H1 (cell line): ENCODE results near the gene IQGAP3. TPM values are rescaled to one million over a fixed set of nuclear protein-coding genes. Genes with fewer than 3 reads are reported as not detected.

Experiments used
- CTCF ChIA-PET: fragments of 300-600 bp; sonication (Branson Sonifier 250); formaldehyde crosslinking; loops from one replicate; lab custom pipeline; 2021; ENCODE audit not compliant: partially characterized antibody; lab: Charles Lee
- POLR2A ChIA-PET: fragments of 300-600 bp; sonication (Branson Sonifier 250); formaldehyde crosslinking; loops from one replicate; lab custom pipeline; 2021; ENCODE audit warnings: inconsistent platforms; ENCODE audit not compliant: partially characterized antibody; lab: Charles Lee
- DNase-seq, 2 experiments: peaks; one replicate each; pipeline versions ENCODE4 v3.0.0 to v3.0.0-alpha.2; 2010 to 2022; ENCODE audit warnings: low spot score in 2 of 2, low read depth in 1 of 2, mixed read lengths in 1 of 2
- FAIRE-seq: peaks from 2 replicates; lab custom pipeline; 2011; peaks lifted over from hg19 to GRCh38; lab: Jason Lieb, UNC
- H2AFZ ChIP-seq: 2 replicates; pipeline ENCODE4 v1.8.1; 2012; ENCODE audit warnings: low read length, inconsistent platforms
- H2AK5ac ChIP-seq: 2 replicates; pipeline ENCODE4 v1.6.1; 2013; ENCODE audit warnings: low read depth, low read length
- H2BK120ac ChIP-seq: replicated peaks from 2 replicates; pipeline ENCODE3; 2013; ENCODE audit warnings: low read depth, low read length, inconsistent platforms
- H2BK12ac ChIP-seq: 2 replicates; pipeline ENCODE4 v1.6.1; 2013; ENCODE audit warnings: low read depth, low read length
- H2BK15ac ChIP-seq: 2 replicates; pipeline ENCODE4 v1.6.1; 2013; ENCODE audit warnings: low read length
- H2BK20ac ChIP-seq: 2 replicates; pipeline ENCODE4 v1.6.1; 2013; ENCODE audit warnings: low read length
- H2BK5ac ChIP-seq: 2 replicates; pipeline ENCODE4 v1.6.1; 2013; ENCODE audit warnings: low read depth, low read length
- H3K14ac ChIP-seq: 2 replicates; pipeline ENCODE4 v1.6.1; 2013; ENCODE audit warnings: inconsistent platforms; ENCODE audit not compliant: insufficient read length
- H3K18ac ChIP-seq: 2 replicates; pipeline ENCODE4 v1.6.1; 2013; ENCODE audit warnings: low read length; ENCODE audit errors: extremely low read depth
- H3K23ac ChIP-seq: 2 replicates; pipeline ENCODE4 v1.6.1; 2013; ENCODE audit warnings: inconsistent platforms; ENCODE audit not compliant: insufficient read length
- H3K23me2 ChIP-seq: 2 replicates; pipeline ENCODE4 v1.6.1; 2013; ENCODE audit warnings: low read depth, low read length
- H3K27ac ChIP-seq: 2 replicates; pipeline ENCODE4 v1.6.1; 2011; ENCODE audit warnings: low read depth, low read length, inconsistent platforms
- H3K27me3 ChIP-seq, 4 experiments: replicated peaks in 1 of 4; 1 replicate in 1 of 4; 2 replicates in 3 of 4; pipeline versions ENCODE4 v1.6.1 to v1.8.1; 2011 to 2013; ENCODE audit warnings: low read length in 3 of 4, mild to moderate bottlenecking in 3 of 4, inconsistent platforms in 2 of 4, mixed read lengths in 2 of 4, moderate library complexity in 1 of 4; ENCODE audit not compliant: control insufficient read depth in 3 of 4, insufficient read depth in 3 of 4; ENCODE audit errors: extremely low read depth in 1 of 4
- H3K36me3 ChIP-seq, 4 experiments: 2 replicates each; pipeline versions ENCODE4 v1.6.1 to v1.8.1; 2011 to 2013; ENCODE audit warnings: mild to moderate bottlenecking in 4 of 4, low read length in 3 of 4, moderate library complexity in 2 of 4, control low read depth in 1 of 4, inconsistent platforms in 1 of 4; ENCODE audit not compliant: insufficient read depth in 4 of 4, control insufficient read depth in 2 of 4
- H3K4ac ChIP-seq: replicated peaks from 2 replicates; pipeline ENCODE3; 2013; ENCODE audit warnings: low read length, low read depth, mixed read lengths, inconsistent platforms; ENCODE audit not compliant: insufficient read length
- H3K4me1 ChIP-seq, 4 experiments: replicated peaks in 1 of 4; 1 replicate in 1 of 4; 2 replicates in 3 of 4; pipeline versions ENCODE4 v1.6.1 to v1.8.1; 2011 to 2013; ENCODE audit warnings: low read length in 3 of 4, inconsistent platforms in 2 of 4, mixed read lengths in 1 of 4; ENCODE audit not compliant: insufficient read depth in 4 of 4, control insufficient read depth in 3 of 4
- H3K4me2 ChIP-seq, 2 experiments: 2 replicates each; pipeline versions ENCODE4 v1.6.1 to v1.8.1; 2011 to 2013; ENCODE audit warnings: low read depth in 2 of 2, low read length in 2 of 2, control low read depth in 1 of 2, inconsistent platforms in 1 of 2, mild to moderate bottlenecking in 1 of 2; ENCODE audit not compliant: insufficient read depth in 1 of 2
- H3K4me3 ChIP-seq, 4 experiments: fragments of 200-600, 300-600 bp in 1 of 4; sonication (generic), shearing (Covaris generic), sonication (Bioruptor Twin) in 1 of 4; 2 replicates each; pipeline versions ENCODE4 v1.5.1 to v1.8.1; 2011 to 2016; ENCODE audit warnings: low read length in 4 of 4, low read depth in 3 of 4, control low read depth in 2 of 4, inconsistent platforms in 2 of 4, mild to moderate bottlenecking in 2 of 4, mixed read lengths in 1 of 4, moderate library complexity in 1 of 4; ENCODE audit not compliant: insufficient read depth in 2 of 4; ENCODE audit errors: extremely low read depth in 1 of 4
- H3K56ac ChIP-seq: replicated peaks from 2 replicates; pipeline ENCODE3; 2013; ENCODE audit warnings: low read depth, mild to moderate bottlenecking, mixed read lengths, low read length, inconsistent platforms; ENCODE audit not compliant: insufficient read length
- H3K79me1 ChIP-seq: 2 replicates; pipeline ENCODE4 v1.6.1; 2013; ENCODE audit warnings: low read depth, low read length, control low read depth
- H3K79me2 ChIP-seq, 2 experiments: 2 replicates each; pipeline versions ENCODE4 v1.6.1 to v1.8.1; 2012 to 2013; ENCODE audit warnings: low read length in 2 of 2, mild to moderate bottlenecking in 2 of 2, inconsistent platforms in 1 of 2; ENCODE audit not compliant: insufficient read depth in 2 of 2, control insufficient read depth in 1 of 2
- H3K9ac ChIP-seq, 4 experiments: replicated peaks in 1 of 4; 1 replicate in 1 of 4; 2 replicates in 3 of 4; pipeline versions ENCODE4 v1.6.1 to v1.8.1; 2011 to 2013; ENCODE audit warnings: low read depth in 3 of 4, low read length in 3 of 4, control low read depth in 2 of 4, mild to moderate bottlenecking in 2 of 4, moderate library complexity in 2 of 4, inconsistent platforms in 1 of 4; ENCODE audit errors: extremely low read depth in 1 of 4
- H3K9me3 ChIP-seq, 2 experiments: 2 replicates each; pipeline versions ENCODE4 v1.6.1 to v1.8.1; 2012 to 2013; ENCODE audit warnings: mild to moderate bottlenecking in 2 of 2, moderate library complexity in 2 of 2, control low read depth in 1 of 2, inconsistent platforms in 1 of 2, low read depth in 1 of 2, low read length in 1 of 2, mixed read lengths in 1 of 2; ENCODE audit not compliant: insufficient read depth in 2 of 2
- H4K20me1 ChIP-seq, 2 experiments: replicated peaks in 1 of 2; 2 replicates each; pipeline versions ENCODE3 to v1.8.1; 2011 to 2013; ENCODE audit warnings: inconsistent platforms in 2 of 2, low read length in 2 of 2, mild to moderate bottlenecking in 1 of 2; ENCODE audit not compliant: insufficient read depth in 2 of 2, control insufficient read depth in 1 of 2
- H4K5ac ChIP-seq: 2 replicates; pipeline ENCODE4 v1.6.1; 2013; ENCODE audit warnings: low read length, low read depth, mixed read lengths, inconsistent platforms; ENCODE audit not compliant: insufficient read length
- H4K8ac ChIP-seq: 2 replicates; pipeline ENCODE4 v1.8.0; 2013; ENCODE audit warnings: mild to moderate bottlenecking, moderate library complexity, low read length, inconsistent platforms; ENCODE audit not compliant: insufficient read depth; ENCODE audit errors: extremely low read depth
- H4K91ac ChIP-seq: replicated peaks from 2 replicates; pipeline ENCODE3; 2013; ENCODE audit warnings: low read length, mixed read lengths, inconsistent platforms; ENCODE audit not compliant: insufficient read length
- CBX8 ChIP-seq: fragments of 300-800, 300-1000 bp; sonication (generic); IDR thresholded peaks from 2 replicates; pipeline ENCODE4 v1.7.1; 2016; ENCODE audit warnings: low read depth, low read length, borderline replicate concordance
- EGR1 ChIP-seq: IDR thresholded peaks from 2 replicates; pipeline ENCODE4 v1.6.1; 2011; ENCODE audit warnings: low read depth, low read length, borderline replicate concordance
- EZH2 ChIP-seq: fragments of 200-600 bp; sonication (generic); IDR thresholded peaks from 2 replicates; pipeline ENCODE4 v1.7.1; 2012; ENCODE audit warnings: low read depth, mild to moderate bottlenecking, moderate library complexity, low read length, inconsistent platforms; ENCODE audit not compliant: severe bottlenecking
- JUND ChIP-seq: IDR thresholded peaks from 2 replicates; pipeline ENCODE4 v1.6.1; 2011; ENCODE audit warnings: mild to moderate bottlenecking, improper control_type of control experiment, low read length
- KDM5A ChIP-seq: fragments of 200-600 bp; IDR thresholded peaks from 2 replicates; pipeline ENCODE4 v1.7.1; 2012; ENCODE audit warnings: mild to moderate bottlenecking, low read length, inconsistent platforms, mixed read lengths
- NANOG ChIP-seq: IDR thresholded peaks from 2 replicates; pipeline ENCODE4 v1.6.1; 2011; ENCODE audit warnings: low read length, low read depth, mild to moderate bottlenecking, inconsistent platforms; ENCODE audit not compliant: insufficient read depth, poor library complexity, severe bottlenecking
- NRF1 ChIP-seq: IDR thresholded peaks from 2 replicates; pipeline ENCODE4 v1.6.1; 2011; ENCODE audit warnings: mild to moderate bottlenecking, low read depth, low read length, improper control_type of control experiment
- RXRA ChIP-seq: IDR thresholded peaks from 2 replicates; pipeline ENCODE4 v1.6.1; 2011; ENCODE audit warnings: low read depth, mild to moderate bottlenecking, low read length, moderate library complexity; ENCODE audit not compliant: insufficient read depth
- SAP30 ChIP-seq: fragments of 300-600 bp; sonication (generic); IDR thresholded peaks from 2 replicates; pipeline ENCODE4 v1.7.1; 2012; ENCODE audit warnings: low read length, moderate library complexity, mild to moderate bottlenecking, inconsistent platforms; ENCODE audit not compliant: insufficient read depth, insufficient replicate concordance
- SP2 ChIP-seq: IDR thresholded peaks from 2 replicates; pipeline ENCODE4 v1.6.1; 2012; ENCODE audit warnings: mild to moderate bottlenecking, low read length, inconsistent platforms
- SUZ12 ChIP-seq: fragments of 200-600 bp; sonication (generic); IDR thresholded peaks from 2 replicates; pipeline ENCODE4 v1.6.1; 2012; ENCODE audit warnings: mild to moderate bottlenecking, inconsistent platforms, low read length, moderate library complexity, mixed read lengths
- whole genome bisulfite sequencing, 2 experiments: shearing (Covaris generic) in 1 of 2; methylation state at CpG; one replicate each; pipeline versions ENCODE4 v1.1.6 to v1.1.7; 2013 to 2015; ENCODE audit warnings: low lambda C conversion rate in 2 of 2, mixed read lengths in 2 of 2, inconsistent platforms in 1 of 2, low coverage in 1 of 2, missing lambda C conversion rate in 1 of 2; ENCODE audit not compliant: insufficient replicate concordance in 2 of 2, insufficient coverage in 1 of 2, insufficient read length in 1 of 2; ENCODE audit errors: extremely low coverage in 1 of 2, missing lambda C conversion rate in 1 of 2; 5-methylcytosine and 5-hydroxymethylcytosine counted together
- polyA plus RNA-seq, 7 experiments: library from polyadenylated mRNA; depleted of rRNA in 3 of 7; stranded (reverse) in 5 of 7; unstranded in 2 of 7; fragments of >200 nt in 5 of 7; fragments of 200-250 nt in 2 of 7; gene quantifications; 1 replicate in 5 of 7; 2 replicates in 1 of 7; 4 replicates in 1 of 7; pipeline versions ENCODE4 v1.2.1 to v1.2.3, GENCODE V29; 2011 to 2013; ENCODE audit warnings: missing spikeins in 2 of 7, mixed read lengths in 2 of 7
- total RNA-seq: library from RNA; stranded (reverse); fragmentation: NEBNext Ultra II Directional; extraction: Animal tissue kit (Norgen Biotek cat#: 25700); gene quantifications from 2 replicates; pipeline ENCODE4 v1.2.1, GENCODE V29; 2021
- TF ChIP-seq, protein P1 (sequence below): IDR thresholded peaks from 2 replicates; pipeline ENCODE4 v1.6.1; 2012; ENCODE audit warnings: inconsistent platforms

The IQGAP3 gene
- total and polyA plus RNA-seq, 2 of the 8 experiments (the other 6 are each of a cell fraction or from before 2014, with no cell fraction given): 14.6 to 22.3 TPM

DNA sequence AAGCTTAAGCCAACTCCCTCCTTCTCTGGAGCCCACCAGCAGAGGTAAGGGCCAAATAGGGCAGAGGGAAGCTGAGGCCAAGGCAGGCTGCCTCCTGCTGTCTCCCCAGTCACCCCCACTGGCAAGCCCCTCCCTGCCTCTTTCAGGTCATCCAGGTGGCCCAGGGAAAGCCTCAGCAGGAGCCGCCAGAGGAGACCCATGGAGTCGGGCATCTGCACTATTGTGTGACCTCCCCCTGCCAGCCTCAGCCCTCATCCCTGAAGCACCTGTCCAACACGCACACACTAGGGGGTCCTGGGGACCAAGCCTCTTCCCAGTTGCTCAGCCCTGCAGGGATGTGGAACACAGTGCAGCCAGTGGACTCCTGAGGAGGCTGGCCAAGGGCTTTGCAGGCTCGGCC is 14.0 kb upstream of the IQGAP3 start:
- no peak overlapping the region for H3K9ac ChIP-seq
- DNase-seq (no peak), FAIRE-seq (no peak)
- no peak overlapping the region for H2BK120ac ChIP-seq
- no peak overlapping the region for H3K14ac ChIP-seq
- H3K23me2 ChIP-seq: peaks cover 3% of the 10 kb centered on the region
- H3K27ac ChIP-seq: no peak overlapping the region
- no peak overlapping the region for H3K4me2 ChIP-seq
- POLR2A ChIA-PET: interaction anchor here (1.1 to 1.9 kb wide), 6 partner anchors 7 to 38 kb away, joined by 3 to 10 read pairs (median 4); no protein-coding TSS in a partner anchor
- H3K27me3 ChIP-seq: no peaks in the 10 kb centered on the region
- no peak overlapping the region for H4K8ac ChIP-seq
- no peak overlapping the region for H2BK20ac ChIP-seq
- no peak overlapping the region for H3K4me3 ChIP-seq
- H2BK5ac ChIP-seq: no peak overlapping the region
- H3K4ac ChIP-seq: no peak overlapping the region
- no peaks in the 10 kb centered on the region for H3K79me2 ChIP-seq
- no peak overlapping the region for H4K5ac ChIP-seq
- H3K36me3 ChIP-seq: no peaks in the 10 kb centered on the region
- H4K20me1 ChIP-seq: no peaks in the 10 kb centered on the region
- CTCF ChIA-PET: interaction anchor here (0.7 to 4.7 kb wide), 22 partner anchors 7 to 492 kb away, joined by 3 to 35 read pairs (median 5); partner anchors contain the start of genes GPATCH4 and HAPLN2
- 0 out of 2 replicates have a peak overlapping the region, but pooled peaks have one; percentile 3 for H2BK12ac ChIP-seq
- peaks cover 0 to 17% (median 5%) of the 10 kb centered on the region in 4 experiments; a peak in 6 of 7 replicates for H3K4me1 ChIP-seq
- H2BK15ac ChIP-seq: no peak overlapping the region
- no peaks in the 10 kb centered on the region for H3K79me1 ChIP-seq
- no peak overlapping the region for H2AFZ ChIP-seq
- H3K56ac ChIP-seq: no peak overlapping the region
- H4K91ac ChIP-seq: no peak overlapping the region
- H3K18ac ChIP-seq: no peak overlapping the region
- H2AK5ac ChIP-seq: no peak overlapping the region
- 61% methylated on average over 4 of the region's 4 CpGs; no CpG with 5 or more reads in 1 of the 2 experiments for WGBS, 2 experiments
- H3K9me3 ChIP-seq: no peaks in the 10 kb centered on the region
- TF ChIP-seq JUND: no peak
- TF ChIP-seq SUZ12: no peak
- TF ChIP-seq SP2: no peak
- no peak for TF ChIP-seq EGR1
- no peak for TF ChIP-seq EZH2
- TF ChIP-seq SAP30: no peak
- TF ChIP-seq NRF1: no peak
- no peak for TF ChIP-seq CBX8
- no peak for TF ChIP-seq KDM5A
- TF ChIP-seq RXRA: no peak
- TF ChIP-seq, protein P1, sequence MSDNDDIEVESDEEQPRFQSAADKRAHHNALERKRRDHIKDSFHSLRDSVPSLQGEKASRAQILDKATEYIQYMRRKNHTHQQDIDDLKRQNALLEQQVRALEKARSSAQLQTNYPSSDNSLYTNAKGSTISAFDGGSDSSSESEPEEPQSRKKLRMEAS: no peak
- TF ChIP-seq NANOG: no peak
- H3K23ac ChIP-seq: no peak overlapping the region
